K562 (cell line): ENCODE data around the gene KRT35. TPM values are rescaled to one million over a fixed set of nuclear protein-coding genes. Genes with fewer than 3 reads are reported as not detected.

ENCODE experiments used
- ATAC-seq: fragments of 200-7000 bp; cut with Tn5 transposase; 3 replicates; pipeline ENCODE4 v1.9.1; 2020; ENCODE audit warnings: moderate library complexity
- BruUV-seq: library from RNA; stranded (reverse); fragments of 400-500 nt; replicated peaks from 2 replicates; lab custom pipeline; 2021; lab: Mats Ljungman, UMichigan
- CTCF ChIA-PET: fragments of 300-600 bp; formaldehyde crosslinking; extraction: SDS; loops from one replicate; lab custom pipeline; 2021; ENCODE audit warnings: low intra/inter-chr PET ratio; lab: Yijun Ruan, JAX
- POLR2A ChIA-PET: fragments of 300-600, 350-650 bp; sonication (Branson Sonifier 250); formaldehyde crosslinking; extraction: SDS; loops from one replicate; lab custom pipeline; 2021; ENCODE audit warnings: antibody characterized with exemption, inconsistent platforms; lab: Yijun Ruan, JAX
- DNase-seq, 4 experiments: peaks; one replicate each; pipeline versions ENCODE4 v3.0.0 to v3.0.0-alpha.2; 2011 to 2018; ENCODE audit warnings: low spot score in 3 of 4, mixed read lengths in 3 of 4; ENCODE audit errors: extremely low read depth in 1 of 4
- FAIRE-seq: peaks from 2 replicates; lab custom pipeline; 2011; peaks lifted over from hg19 to GRCh38; lab: Jason Lieb, UNC
- H2AFZ ChIP-seq: 2 replicates; pipeline ENCODE4 v1.6.0; 2011; ENCODE audit warnings: low read depth, low read length, control low read depth, inconsistent platforms
- H3K27ac ChIP-seq: fragments of 200-600 bp; 3 replicates; pipeline ENCODE4 v1.8.0; 2011; ENCODE audit warnings: low read depth, mild to moderate bottlenecking, control low read depth, inconsistent platforms, low read length, moderate library complexity, mixed read lengths; ENCODE audit errors: extremely low read depth
- H3K27me3 ChIP-seq, 2 experiments: fragments of 300-600 bp in 1 of 2; 2 replicates in 1 of 2; 3 replicates in 1 of 2; pipeline versions ENCODE4 v1.6.0 to v1.8.0; 2011; ENCODE audit warnings: inconsistent platforms in 2 of 2, low read length in 2 of 2, mild to moderate bottlenecking in 1 of 2, mixed read lengths in 1 of 2, moderate library complexity in 1 of 2; ENCODE audit not compliant: control insufficient read depth in 2 of 2, insufficient read depth in 2 of 2
- H3K36me3 ChIP-seq: fragments of 300-600 bp; 3 replicates; pipeline ENCODE4 v1.8.0; 2011; ENCODE audit warnings: mild to moderate bottlenecking, low read length, inconsistent platforms; ENCODE audit not compliant: control insufficient read depth, insufficient read depth
- H3K4me1 ChIP-seq, 2 experiments: fragments of 200-600 bp in 1 of 2; replicated peaks in 1 of 2; 2 replicates in 1 of 2; 3 replicates in 1 of 2; pipeline versions ENCODE4 v1.5.1 to v1.8.0; 2011; ENCODE audit warnings: inconsistent platforms in 2 of 2, low read length in 2 of 2, mild to moderate bottlenecking in 1 of 2, mixed read lengths in 1 of 2, moderate library complexity in 1 of 2; ENCODE audit not compliant: control insufficient read depth in 2 of 2, insufficient read depth in 2 of 2
- H3K4me2 ChIP-seq: 2 replicates; pipeline ENCODE4 v1.6.1; 2011; ENCODE audit warnings: low read length, control low read depth, inconsistent platforms, mixed read lengths; ENCODE audit not compliant: insufficient read depth
- H3K4me3 ChIP-seq: fragments of 200-600 bp; sonication (generic), shearing (Covaris generic); 2 replicates; pipeline ENCODE4 v1.5.1; 2016; ENCODE audit warnings: control low read depth, inconsistent platforms
- H3K79me2 ChIP-seq: fragments of 200-600 bp; 3 replicates; pipeline ENCODE4 v1.8.0; 2011; ENCODE audit warnings: low read length, inconsistent platforms; ENCODE audit not compliant: control insufficient read depth, insufficient read depth
- H3K9ac ChIP-seq, 2 experiments: 2 replicates each; pipeline versions ENCODE4 v1.6.0 to v1.6.1; 2011; ENCODE audit warnings: low read depth in 2 of 2, low read length in 2 of 2, control low read depth in 1 of 2, inconsistent platforms in 1 of 2, mild to moderate bottlenecking in 1 of 2, mixed read lengths in 1 of 2; ENCODE audit not compliant: insufficient read depth in 1 of 2
- H3K9me1 ChIP-seq: one replicate; pipeline ENCODE4 v1.6.0; 2011; ENCODE audit warnings: inconsistent platforms, mild to moderate bottlenecking, low read length, moderate library complexity; ENCODE audit not compliant: control insufficient read depth, insufficient read depth
- H3K9me3 ChIP-seq: replicated peaks from 2 replicates; pipeline ENCODE4 v1.5.1; 2011; ENCODE audit warnings: low read depth, low read length, inconsistent platforms; ENCODE audit not compliant: control insufficient read depth, insufficient read depth
- H4K20me1 ChIP-seq: replicated peaks from 2 replicates; pipeline ENCODE4 v1.6.1; 2011; ENCODE audit warnings: low read length, inconsistent platforms, mixed read lengths; ENCODE audit not compliant: control insufficient read depth, insufficient read depth
- KHSRP ChIP-seq: fragments of 450-650 bp; IDR thresholded peaks from 2 replicates; pipeline ENCODE4 v1.6.1; 2017
- ZNF512 ChIP-seq: IDR thresholded peaks from 2 replicates; pipeline ENCODE4 v1.6.1; 2016; ENCODE audit warnings: missing genetic modification characterization, missing compliant biosample characterization
- ZNF589 ChIP-seq: fragments of 200-800 bp; sonication (Bioruptor generic); IDR thresholded peaks from 2 replicates; pipeline ENCODE4 v1.6.1; 2016; ENCODE audit warnings: low read depth, missing genetic modification characterization, missing compliant biosample characterization
- WGBS: fragments of 100-300 bp; shearing (Covaris generic); methylation state at CpG from one replicate; pipeline ENCODE4 v1.1.6; 2016; ENCODE audit warnings: low coverage, mixed read lengths; ENCODE audit not compliant: insufficient coverage; ENCODE audit errors: missing lambda C conversion rate; 5-methylcytosine and 5-hydroxymethylcytosine counted together
- in situ Hi-C: fragments of 300-500 bp; cut with MboI; formaldehyde crosslinking; loops from 4 replicates; pipeline ENCODE4 v1.15.0; 2018; ENCODE audit warnings: inconsistent platforms, mixed read lengths
- intact Hi-C: fragments of 100-400 bp; cut with micrococcal nuclease; formaldehyde crosslinking; loops from 2 replicates; pipeline ENCODE4 v1.14.2; 2022
- polyA plus RNA-seq, 8 experiments: library from polyadenylated mRNA; depleted of rRNA in 4 of 8; stranded (reverse) in 5 of 8; unstranded in 3 of 8; fragments of >200 nt; fragmentation: Nextera tagmentation in 2 of 8; fragmentation: Illumina TruSeq in 1 of 8; extraction: Ambion mirVana in 2 of 8; extraction: Trizol in 1 of 8; gene quantifications; 2 replicates each; pipeline versions ENCODE4 v1.2.1 to v1.2.3, GENCODE V29; 2011 to 2014; ENCODE audit warnings: inconsistent platforms in 1 of 8, missing spikeins in 1 of 8
- total RNA-seq, 7 experiments: library from RNA; depleted of rRNA in 6 of 7; stranded (reverse); fragments of >200 nt in 6 of 7; fragmentation: Illumina TruSeq in 2 of 7; extraction: Trizol in 2 of 7; gene quantifications; 2 replicates each; pipeline versions ENCODE4 v1.2.1 to v1.2.3, GENCODE V29; 2011 to 2021; ENCODE audit warnings: low replicate concordance in 1 of 7

KRT35 gene
- total and polyA plus RNA-seq, 9 of the 15 experiments (the other 6 are each of a cell fraction or from before 2014, with no cell fraction given): not detected

- Histone ChIP-seq H4K20me1 (no peaks in the 10 kb centered on the region), H3K4me2 (peak within 1 kb of the TSS; percentile 17; the same call in 1 of the 2 replicates), H3K9me3 (no peaks in the 10 kb centered on the region), H2AFZ (peak within 1 kb of the TSS; percentile 81), H3K79me2 (no peaks in the 10 kb centered on the region), H3K36me3 (no peaks in the 10 kb centered on the region; the same call in 2 of the 3 replicates), H3K9ac (peak within 1 kb of the TSS in 1 of 2 experiments; percentile 10; a peak in 1 of 4 replicates), H3K27me3 (no peaks in the 10 kb centered on the region), H3K27ac (no peak within 1 kb of the TSS), H3K9me1 (no peaks in the 10 kb centered on the region), H3K4me1 (peaks cover 38 to 43% of the 10 kb centered on the region in 2 experiments), H3K4me3 (no peak within 1 kb of the TSS)
- no TSS peak for BruUV-seq
- ChIA-PET POLR2A (interaction anchor here (0.6 to 1.2 kb wide), 6 partner anchors 11 to 974 kb away, joined by 3 to 4 read pairs (median 3); no protein-coding TSS in a partner anchor), CTCF (no interaction called here)
- no peak for ATAC-seq
- FAIRE-seq: no peak
- 75% methylated on average over 17 of the region's 17 CpGs for WGBS
- TF ChIP-seq ZNF512 (tag) (no peak), KHSRP (no peak), ZNF589 (no peak)
- in situ Hi-C loops (no loop called here), intact Hi-C loops (no loop called here)
- DNase-seq: no peak
These were observed 24.3 kb upstream of the KRT35 start, which contains the start of gene KRT13 for GRCh38 chr17:41505007-41505808. Gene KRT13 (minus strand): TSS chr17:41505612. CDS start chr17:41505550, 62 bp downstream.
